Urinary bladder (tissue), 4 donors: Measurements from ENCODE around the gene SEMA4G. TPM values are rescaled to one million over a fixed set of nuclear protein-coding genes. Genes with fewer than 3 reads are reported as not detected.

Source experiments
- DNase-seq: peaks from one replicate; pipeline ENCODE4 v3.0.0-alpha.2; 2015; ENCODE audit errors: extremely low spot score
- H3K27ac ChIP-seq: one replicate; pipeline ENCODE4 v1.5.1; 2013; ENCODE audit warnings: low read depth, mild to moderate bottlenecking, moderate library complexity
- H3K36me3 ChIP-seq: one replicate; pipeline ENCODE4 v1.6.1; 2013; ENCODE audit warnings: mild to moderate bottlenecking, moderate library complexity; ENCODE audit not compliant: insufficient read depth
- H3K4me1 ChIP-seq: one replicate; pipeline ENCODE4 v1.6.1; 2013; ENCODE audit warnings: mild to moderate bottlenecking, moderate library complexity; ENCODE audit not compliant: insufficient read depth
- H3K4me3 ChIP-seq: one replicate; pipeline ENCODE4 v1.5.1; 2013; ENCODE audit warnings: low read depth, low read length
- WGBS: extraction: QIAGEN DNeasy Blood & Tissue Kit; methylation state at CpG from one replicate; pipeline ENCODE4 v1.1.7; 2013; 5-methylcytosine and 5-hydroxymethylcytosine counted together
- polyA plus RNA-seq: library from polyadenylated mRNA; stranded (reverse); fragments of 200-250 nt; gene quantifications from one replicate; pipeline ENCODE4 v1.2.3, GENCODE V29; 2013
- small RNA-seq: library from RNA; depleted of rRNA; stranded (forward); fragments of <200 nt; gene quantifications from one replicate; pipeline ENCODE3, GENCODE V24; 2014
- total RNA-seq: library from RNA; depleted of rRNA; stranded (reverse); fragments of >200 nt; gene quantifications from one replicate; pipeline ENCODE4 v1.2.3, GENCODE V29; 2014
- donor health status: healthy with polysubstance abuse.
- donor health status: healthy.

The SEMA4G gene
- total and polyA plus RNA-seq, 2 donors: 1.2 to 2.3 TPM

DNA sequence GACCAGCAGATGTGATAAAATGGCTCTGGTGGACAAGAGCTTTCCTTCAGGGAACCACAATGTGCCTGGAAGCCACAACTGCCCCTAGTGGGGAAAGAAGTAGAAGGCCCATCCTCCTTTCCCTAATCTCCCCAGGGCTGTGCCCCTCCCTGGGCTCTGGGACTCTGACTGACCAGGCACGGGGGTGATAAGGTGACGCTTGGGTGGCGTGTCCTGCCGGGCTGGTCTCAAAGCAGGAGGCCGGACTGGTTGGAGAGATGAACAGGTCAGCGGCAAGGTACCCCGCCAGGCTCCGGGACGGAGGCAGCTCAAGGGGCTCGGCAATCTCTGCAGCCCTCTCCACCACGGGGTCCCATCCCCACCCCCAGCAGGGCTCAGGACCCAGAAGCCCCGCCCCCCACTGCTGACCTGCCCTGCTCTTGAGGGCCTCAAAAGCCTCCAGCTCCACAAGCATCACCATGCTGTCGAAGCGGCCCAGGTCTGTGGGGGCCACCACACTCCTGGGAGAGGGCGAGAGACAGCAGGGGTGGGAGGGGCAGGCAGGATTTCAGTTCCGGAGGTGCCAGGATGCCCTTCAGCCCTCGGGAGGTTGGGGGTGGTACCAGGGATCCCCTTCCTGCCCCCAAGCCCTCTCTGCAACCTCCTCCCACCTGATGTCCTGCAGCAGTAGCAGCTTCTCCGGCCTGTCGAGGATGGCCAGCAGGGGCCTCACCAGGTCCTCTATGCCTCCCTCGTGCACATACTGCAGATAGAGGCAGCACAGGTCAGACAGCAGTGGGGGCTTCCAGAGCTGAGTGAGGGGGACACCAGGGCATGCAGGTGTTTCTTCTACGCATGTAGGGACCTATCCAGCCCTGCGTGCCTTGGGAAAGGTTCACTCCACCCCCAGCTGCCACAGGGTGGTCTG, 42.5 kb downstream of the SEMA4G start:
- WGBS: 61% methylated on average over 22 of the region's 22 CpGs
- Histone ChIP-seq H3K4me1 (peaks cover 1% of the 10 kb centered on the region), H3K4me3 (no peak overlapping the region), H3K27ac (no peak overlapping the region), H3K36me3 (no peaks in the 10 kb centered on the region)
- DNase-seq: no peak

DNA sequence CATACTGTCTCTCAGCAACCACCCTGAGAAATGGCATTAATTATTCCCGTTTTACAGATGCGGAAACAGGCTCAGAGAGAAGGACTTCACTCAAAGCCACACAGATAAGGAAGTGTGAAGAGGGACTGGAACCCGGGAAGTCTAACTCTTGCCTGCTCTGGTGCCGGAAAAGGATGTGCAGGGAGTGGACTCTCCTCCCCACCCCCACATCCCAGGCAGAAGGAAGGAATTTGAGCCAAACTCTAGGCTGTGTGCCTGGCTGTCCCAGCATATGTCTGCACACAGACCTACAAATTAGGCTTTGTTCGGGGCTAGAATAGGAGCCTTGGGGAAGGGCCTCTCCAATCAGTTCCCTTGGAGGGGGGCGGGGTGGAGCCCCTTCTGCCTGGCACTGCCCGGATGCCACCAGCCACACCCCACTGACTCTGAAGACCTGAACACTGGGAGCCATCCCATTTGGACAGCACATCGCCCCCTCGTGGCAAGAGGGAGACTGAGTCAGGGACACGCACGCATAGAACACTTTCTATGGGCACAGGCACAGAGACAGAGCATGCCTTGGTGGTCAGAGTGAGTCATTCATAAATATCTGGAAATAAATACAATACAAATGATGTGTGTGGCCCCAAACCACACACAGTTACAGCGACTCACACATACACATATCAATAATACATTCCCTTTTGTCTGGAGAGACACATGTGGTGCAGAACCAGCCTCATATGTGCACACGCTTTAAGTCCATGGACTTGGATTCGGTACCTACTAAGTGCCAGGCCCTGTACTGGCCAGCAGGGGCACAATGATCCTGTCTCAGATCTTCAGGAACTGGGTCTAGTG, 43.4 kb downstream of the SEMA4G start:
- H3K4me1 ChIP-seq: peaks cover 1% of the 10 kb centered on the region
- no peak overlapping the region for H3K27ac ChIP-seq
- 19% methylated on average over 14 of the region's 14 CpGs for WGBS

DNA sequence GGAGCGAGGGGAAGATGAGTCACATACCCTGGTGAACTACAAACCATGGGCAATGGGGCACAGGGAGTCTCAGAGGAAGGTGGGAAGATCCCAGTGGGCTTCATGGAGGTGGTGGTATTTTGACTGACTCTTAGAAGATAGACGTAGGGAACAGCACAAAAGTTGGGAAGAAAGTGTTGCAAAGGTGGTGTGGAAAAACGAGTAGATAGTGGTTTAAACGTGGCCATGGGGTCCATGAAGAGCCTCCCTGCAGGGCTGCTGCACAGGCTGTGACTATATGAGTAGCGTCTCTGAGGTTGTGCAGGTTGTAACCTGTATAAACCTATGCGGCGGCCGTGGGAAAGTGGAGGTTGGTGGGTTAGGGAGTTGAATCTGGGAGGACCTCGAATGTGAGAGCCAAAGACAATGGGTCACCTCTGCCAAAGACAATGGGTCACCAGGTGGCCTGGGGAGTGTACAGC, 44.1 kb downstream of the SEMA4G start:
- Histone ChIP-seq H3K4me3 (no peak overlapping the region), H3K36me3 (no peaks in the 10 kb centered on the region), H3K27ac (no peak overlapping the region), H3K4me1 (peaks cover 1% of the 10 kb centered on the region)
- 57% methylated on average over 9 of the region's 9 CpGs for WGBS
- DNase-seq: no peak

More for the DNA sequence above, 43.4 kb downstream of the SEMA4G start:
- no peak for DNase-seq
- Histone ChIP-seq H3K36me3 (no peaks in the 10 kb centered on the region), H3K4me3 (no peak overlapping the region)

DNA sequence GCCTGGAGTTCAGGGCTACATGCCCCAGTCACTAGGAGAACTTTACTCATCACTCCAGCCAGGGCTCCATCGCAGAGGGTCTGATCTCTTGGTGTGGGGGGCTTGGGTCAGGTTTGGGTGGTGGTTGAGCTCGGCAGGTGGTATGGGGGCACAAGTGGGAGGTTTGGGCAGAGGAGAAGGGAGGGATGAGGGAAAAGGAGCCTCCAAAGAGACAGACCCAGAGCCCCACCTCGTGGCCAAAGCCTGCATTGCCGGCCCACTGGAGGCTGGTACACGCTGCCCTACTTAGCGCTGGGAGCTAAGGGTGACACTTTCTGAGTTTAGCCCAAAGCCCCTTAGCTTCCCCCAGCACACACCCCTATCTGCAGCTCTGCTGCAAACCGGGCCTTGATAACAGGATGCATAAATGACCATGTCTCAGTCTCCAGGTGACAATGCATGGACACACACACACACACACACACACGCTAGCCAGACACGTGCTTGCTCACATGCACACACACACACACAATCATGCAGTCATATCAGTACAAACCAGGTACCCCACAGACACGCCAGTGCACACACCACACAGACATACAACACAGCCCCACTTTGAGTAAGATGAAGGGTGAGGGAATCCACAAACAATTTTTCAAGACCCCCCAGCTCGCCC, 45.1 kb downstream of the SEMA4G start:
- H3K4me3 ChIP-seq: no peak overlapping the region
- 18% methylated on average over 11 of the region's 11 CpGs for WGBS
- no peak for DNase-seq
- no peak overlapping the region for H3K27ac ChIP-seq
- H3K4me1 ChIP-seq: no peaks in the 10 kb centered on the region
- H3K36me3 ChIP-seq: no peaks in the 10 kb centered on the region

DNA sequence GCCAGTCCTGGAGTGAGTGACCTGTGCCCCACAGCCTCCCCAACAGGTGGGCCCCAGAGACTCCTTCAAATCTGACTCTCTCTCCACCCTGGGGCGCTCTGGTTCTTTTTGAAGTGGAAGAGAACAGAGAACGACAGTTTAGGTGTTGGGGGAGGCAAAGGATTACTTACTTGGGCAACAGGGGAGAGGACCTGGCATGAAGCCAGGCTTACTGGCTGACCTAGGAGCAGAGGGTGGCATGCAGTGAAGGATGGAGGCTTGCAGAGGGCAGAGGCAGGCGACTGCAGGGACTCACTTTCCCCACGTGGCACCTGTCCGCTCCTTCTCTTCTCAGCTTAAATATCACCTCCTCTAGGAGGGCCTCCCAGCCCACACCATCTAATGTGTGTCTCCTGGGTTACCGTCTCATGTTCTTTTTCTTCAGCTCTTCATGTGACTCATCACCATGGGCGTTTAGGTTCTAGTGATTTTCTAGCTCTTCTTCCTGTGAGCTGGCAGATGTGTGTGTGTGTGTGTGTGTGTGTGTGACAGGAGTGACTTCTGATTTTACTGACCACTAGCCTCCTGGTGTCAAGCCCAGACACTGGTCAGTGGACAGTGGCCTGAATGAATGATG, 45.8 kb downstream of the SEMA4G start:
- Histone ChIP-seq H3K27ac (no peak overlapping the region), H3K4me1 (no peaks in the 10 kb centered on the region), H3K4me3 (no peak overlapping the region), H3K36me3 (no peaks in the 10 kb centered on the region)
- no peak for DNase-seq
- 40% methylated on average over 7 of the region's 7 CpGs for WGBS

DNA sequence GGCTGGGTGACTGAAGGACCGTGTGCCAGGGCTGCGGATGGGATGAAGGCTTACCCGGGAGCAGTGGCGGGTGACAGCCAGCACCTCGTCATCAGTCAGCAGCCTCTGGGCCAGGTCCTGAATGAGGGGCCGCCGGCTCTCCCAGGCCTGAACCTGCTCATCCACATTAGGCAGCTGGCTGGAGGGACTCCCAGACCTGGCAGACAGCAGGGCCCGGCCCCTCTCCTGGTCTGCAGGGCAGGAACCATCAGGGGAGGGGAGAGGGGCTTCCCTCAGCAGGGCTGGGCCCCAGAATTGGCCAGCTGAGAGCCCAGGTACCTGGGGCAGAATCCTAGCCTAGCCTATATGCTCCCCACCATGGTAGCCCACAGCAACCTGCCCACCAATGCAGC, 46.3 kb downstream of the SEMA4G start:
- no peaks in the 10 kb centered on the region for H3K36me3 ChIP-seq
- H3K4me1 ChIP-seq: no peaks in the 10 kb centered on the region
- no peak for DNase-seq
- no peak overlapping the region for H3K27ac ChIP-seq
- H3K4me3 ChIP-seq: no peak overlapping the region
- WGBS: 78% methylated on average over 8 of the region's 8 CpGs

DNA sequence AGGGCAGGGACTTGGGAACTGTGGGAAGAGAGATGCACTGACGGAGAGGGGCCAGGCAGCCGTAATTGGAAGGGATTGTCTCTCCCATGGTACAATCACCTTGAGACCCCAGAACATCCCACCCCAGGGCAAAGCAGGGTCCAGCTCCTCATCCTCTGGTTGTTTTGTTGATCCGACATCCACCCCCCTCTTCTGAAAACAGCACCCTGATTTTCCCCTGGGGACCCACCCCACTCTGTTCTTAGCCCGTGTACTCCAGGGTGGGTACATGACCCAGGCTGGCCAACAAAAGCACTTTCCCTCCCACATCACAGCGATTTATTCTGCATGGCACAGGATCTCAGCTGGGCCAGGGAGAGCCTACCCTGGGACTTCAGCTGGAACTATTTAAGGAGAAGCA, 47.5 kb downstream of the SEMA4G start:
- 65% methylated on average over 5 of the region's 5 CpGs for WGBS
- Histone ChIP-seq H3K4me3 (no peak overlapping the region), H3K4me1 (no peaks in the 10 kb centered on the region), H3K27ac (no peak overlapping the region), H3K36me3 (no peaks in the 10 kb centered on the region)
- no peak for DNase-seq

DNA sequence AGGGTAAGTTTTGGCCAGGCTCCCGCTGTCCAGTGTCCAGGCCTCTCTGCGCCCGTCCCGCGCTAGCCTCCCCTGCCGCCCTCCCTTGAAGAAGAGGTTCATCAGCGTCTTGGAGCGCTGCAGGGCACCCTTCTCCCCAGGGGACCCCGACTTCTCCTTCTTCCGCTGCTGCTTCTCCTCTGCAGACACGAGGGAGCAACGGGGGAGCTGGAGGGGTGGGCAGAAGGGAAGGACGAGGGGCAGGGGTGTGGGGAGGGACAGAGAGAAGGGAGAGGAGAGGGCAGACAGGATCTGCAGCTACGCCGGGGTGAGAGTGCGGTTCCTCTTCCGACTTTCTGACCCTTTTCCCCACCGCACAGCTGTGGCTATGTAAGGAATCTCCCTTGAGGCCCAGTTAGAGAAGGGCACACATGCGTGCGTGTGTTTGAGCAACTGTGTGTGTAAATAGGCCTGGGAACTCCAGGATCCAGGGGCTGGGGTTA, 48.9 kb downstream of the SEMA4G start:
- DNase-seq: no peak
- H3K27ac ChIP-seq: no peak overlapping the region
- no peak overlapping the region for H3K4me3 ChIP-seq
- H3K36me3 ChIP-seq: no peaks in the 10 kb centered on the region
- no peaks in the 10 kb centered on the region for H3K4me1 ChIP-seq
- 59% methylated on average over 20 of the region's 20 CpGs for WGBS

DNA sequence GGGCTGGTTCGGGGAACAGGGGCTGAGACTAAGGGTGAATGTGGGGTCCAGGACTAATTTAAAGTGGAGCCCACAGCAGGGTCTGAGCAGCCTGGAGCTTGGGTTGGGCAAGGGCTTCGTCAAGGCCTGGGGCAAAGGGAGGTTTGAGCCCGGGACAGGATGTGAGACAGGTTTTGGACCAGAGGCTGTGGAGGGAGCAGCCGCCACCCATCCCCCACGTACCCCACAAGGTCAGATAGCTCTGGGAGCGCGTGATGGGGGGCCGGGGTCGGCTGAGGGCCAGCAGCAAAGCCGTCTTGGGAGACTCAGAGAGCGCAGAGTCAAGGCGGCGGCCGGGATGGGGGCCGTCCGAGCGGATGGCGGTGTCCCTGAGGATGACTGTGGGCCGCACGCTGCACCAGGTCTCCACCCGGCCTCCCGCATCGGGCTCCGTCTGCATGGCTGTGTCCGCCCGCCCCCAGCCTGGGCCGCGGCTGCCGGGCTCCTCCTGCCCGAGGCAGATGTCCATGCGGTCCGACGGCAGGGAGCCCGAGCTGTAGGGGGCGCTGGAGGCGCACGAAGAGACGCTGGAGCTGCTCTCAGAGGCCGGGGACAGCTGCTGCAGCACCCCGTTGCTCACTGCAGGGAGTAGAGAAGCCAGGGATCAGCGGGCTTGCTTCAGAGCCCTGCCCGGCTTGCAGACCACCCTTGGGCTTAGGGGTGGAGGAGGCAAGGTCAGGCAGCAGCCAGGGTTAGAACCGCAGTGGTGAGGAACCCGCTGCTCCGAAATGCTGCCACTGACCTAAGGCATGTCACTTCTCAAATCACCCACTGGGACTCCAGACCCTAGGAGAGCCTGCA, 49.5 kb downstream of the SEMA4G start:
- Histone ChIP-seq H3K4me1 (no peaks in the 10 kb centered on the region), H3K4me3 (no peak overlapping the region), H3K36me3 (no peaks in the 10 kb centered on the region), H3K27ac (no peak overlapping the region)
- 19% methylated on average over 45 of the region's 45 CpGs for WGBS
- no peak for DNase-seq

Small RNA genes lying within 50 kb of the gene (small RNA-seq; reads per million reads assigned to genes)
- not detected for gene MIR608

Other genes with a start within 250 kb of the SEMA4G start
- gene PAX2, start 223.9 kb upstream of the SEMA4G start, total RNA-seq: not detected
- not detected for gene PAX2, start 223.9 kb upstream of the SEMA4G start, polyA plus RNA-seq
- gene SLF2, start 56.5 kb upstream of the SEMA4G start, total RNA-seq: 114 TPM
- gene SLF2, start 56.5 kb upstream of the SEMA4G start, polyA plus RNA-seq: 13.9 TPM
- 35.4 TPM for gene MRPL43, start 18.0 kb downstream of the SEMA4G start, total RNA-seq
- 153 TPM for gene MRPL43, start 18.0 kb downstream of the SEMA4G start, polyA plus RNA-seq
- 3.2 TPM for gene TWNK, start 18.0 kb downstream of the SEMA4G start, total RNA-seq
- 7.9 TPM for gene TWNK, start 18.0 kb downstream of the SEMA4G start, polyA plus RNA-seq
- gene LZTS2, start 30.3 kb downstream of the SEMA4G start, total RNA-seq: 35.6 TPM
- 142 TPM for gene LZTS2, start 30.3 kb downstream of the SEMA4G start, polyA plus RNA-seq
- 0.21 TPM for gene PDZD7, start 61.6 kb downstream of the SEMA4G start, total RNA-seq
- gene PDZD7, start 61.6 kb downstream of the SEMA4G start, polyA plus RNA-seq: 0.46 TPM
- gene SFXN3, start 61.7 kb downstream of the SEMA4G start, total RNA-seq: 29.9 TPM
- 34.7 TPM for gene SFXN3, start 61.7 kb downstream of the SEMA4G start, polyA plus RNA-seq
- gene KAZALD1, start 92.5 kb downstream of the SEMA4G start, total RNA-seq: 27.0 TPM
- gene KAZALD1, start 92.5 kb downstream of the SEMA4G start, polyA plus RNA-seq: 5.9 TPM
- gene TLX1, start 161.8 kb downstream of the SEMA4G start, total RNA-seq: not detected
- gene TLX1, start 161.8 kb downstream of the SEMA4G start, polyA plus RNA-seq: not detected